ENCODE results near the gene FKTN. TPM values are rescaled to one million over a fixed set of nuclear protein-coding genes. Genes with fewer than 3 reads are reported as not detected.

FKTN gene
- total RNA-seq, 1 donor from 2014 or later: 16.4 TPM

DNA sequence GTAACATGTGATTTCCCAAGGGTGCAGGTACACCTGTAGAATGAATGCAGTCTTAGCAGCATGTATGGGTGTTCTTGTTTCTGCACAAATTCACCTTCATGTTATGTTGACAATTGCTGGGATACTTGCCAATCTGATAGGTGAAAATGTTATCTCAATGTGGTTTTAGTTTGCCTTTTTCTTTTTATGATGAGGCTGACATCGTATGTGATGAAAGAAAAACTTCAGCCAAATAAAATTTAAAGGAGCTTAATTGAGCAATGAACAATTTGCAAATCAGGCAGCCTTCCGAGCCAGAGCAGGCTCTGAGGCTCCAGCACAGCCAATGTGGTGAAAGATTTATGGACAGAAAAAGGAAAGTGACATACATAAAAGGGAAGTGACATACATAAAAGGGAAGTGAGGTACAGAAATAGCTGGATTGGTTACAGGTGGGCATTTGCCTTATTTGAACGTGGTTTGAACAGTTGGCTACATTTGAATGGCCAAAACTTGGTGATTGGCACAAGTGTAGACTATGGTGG, 114.8 kb downstream of the FKTN start:
- no peak overlapping the region for H3K4me3 Mint-ChIP-seq (ENCODE audit: unreplicated experiment)
- H3K4me1 Mint-ChIP-seq (ENCODE audit: unreplicated experiment): peaks cover 7% of the 10 kb centered on the region
- H3K36me3 Mint-ChIP-seq (ENCODE audit: low read depth, unreplicated experiment): no peaks in the 10 kb centered on the region
- no peak for DNase-seq (ENCODE audit: low spot score)
- no peaks in the 10 kb centered on the region for H3K27me3 Mint-ChIP-seq (ENCODE audit: unreplicated experiment)
- TF ChIP-seq, protein P1, sequence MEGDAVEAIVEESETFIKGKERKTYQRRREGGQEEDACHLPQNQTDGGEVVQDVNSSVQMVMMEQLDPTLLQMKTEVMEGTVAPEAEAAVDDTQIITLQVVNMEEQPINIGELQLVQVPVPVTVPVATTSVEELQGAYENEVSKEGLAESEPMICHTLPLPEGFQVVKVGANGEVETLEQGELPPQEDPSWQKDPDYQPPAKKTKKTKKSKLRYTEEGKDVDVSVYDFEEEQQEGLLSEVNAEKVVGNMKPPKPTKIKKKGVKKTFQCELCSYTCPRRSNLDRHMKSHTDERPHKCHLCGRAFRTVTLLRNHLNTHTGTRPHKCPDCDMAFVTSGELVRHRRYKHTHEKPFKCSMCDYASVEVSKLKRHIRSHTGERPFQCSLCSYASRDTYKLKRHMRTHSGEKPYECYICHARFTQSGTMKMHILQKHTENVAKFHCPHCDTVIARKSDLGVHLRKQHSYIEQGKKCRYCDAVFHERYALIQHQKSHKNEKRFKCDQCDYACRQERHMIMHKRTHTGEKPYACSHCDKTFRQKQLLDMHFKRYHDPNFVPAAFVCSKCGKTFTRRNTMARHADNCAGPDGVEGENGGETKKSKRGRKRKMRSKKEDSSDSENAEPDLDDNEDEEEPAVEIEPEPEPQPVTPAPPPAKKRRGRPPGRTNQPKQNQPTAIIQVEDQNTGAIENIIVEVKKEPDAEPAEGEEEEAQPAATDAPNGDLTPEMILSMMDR (IDR thresholded peaks at IDR 0.05; ENCODE audit: unreplicated experiment): no peak
- no peaks in the 10 kb centered on the region for H3K9me3 Mint-ChIP-seq (ENCODE audit: unreplicated experiment)
- H3K27ac Mint-ChIP-seq (ENCODE audit: unreplicated experiment): no peak overlapping the region

DNA sequence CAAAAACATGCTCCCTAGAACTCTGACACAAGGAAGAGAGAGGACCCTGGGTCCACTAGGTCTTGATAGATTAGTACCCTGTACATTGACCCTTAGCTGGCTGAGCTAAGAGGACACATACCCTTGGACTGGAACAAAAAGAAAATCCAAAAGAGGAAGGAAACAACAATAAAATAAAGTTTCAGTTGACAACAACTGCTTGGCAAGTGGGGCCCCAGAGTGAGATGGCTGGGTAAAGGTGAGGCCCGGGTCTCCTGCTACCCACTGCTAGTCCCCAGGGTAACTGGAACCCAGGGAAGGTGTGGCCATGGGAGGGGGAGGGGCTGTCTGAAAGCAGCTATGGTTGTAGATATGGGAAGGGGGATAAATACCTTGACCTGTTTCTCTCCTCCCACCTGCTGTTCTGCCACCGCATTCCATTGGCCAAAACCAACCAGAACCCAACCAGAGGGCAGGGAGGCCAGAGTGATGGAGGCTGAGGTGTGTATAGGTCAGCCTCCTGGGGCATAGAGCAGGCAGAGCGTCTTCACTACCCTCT, 116.0 kb downstream of the FKTN start:
- DNase-seq (ENCODE audit: low spot score): no peak
- peaks cover 7% of the 10 kb centered on the region for H3K4me1 Mint-ChIP-seq (ENCODE audit: unreplicated experiment)
- H3K4me3 Mint-ChIP-seq (ENCODE audit: unreplicated experiment): no peak overlapping the region
- no peaks in the 10 kb centered on the region for H3K36me3 Mint-ChIP-seq (ENCODE audit: low read depth, unreplicated experiment)
- H3K9me3 Mint-ChIP-seq (ENCODE audit: unreplicated experiment): no peaks in the 10 kb centered on the region
- TF ChIP-seq, protein P1 (IDR thresholded peaks at IDR 0.05; ENCODE audit: unreplicated experiment): no peak
- H3K27ac Mint-ChIP-seq (ENCODE audit: unreplicated experiment): no peak overlapping the region
- H3K27me3 Mint-ChIP-seq (ENCODE audit: unreplicated experiment): no peaks in the 10 kb centered on the region

DNA sequence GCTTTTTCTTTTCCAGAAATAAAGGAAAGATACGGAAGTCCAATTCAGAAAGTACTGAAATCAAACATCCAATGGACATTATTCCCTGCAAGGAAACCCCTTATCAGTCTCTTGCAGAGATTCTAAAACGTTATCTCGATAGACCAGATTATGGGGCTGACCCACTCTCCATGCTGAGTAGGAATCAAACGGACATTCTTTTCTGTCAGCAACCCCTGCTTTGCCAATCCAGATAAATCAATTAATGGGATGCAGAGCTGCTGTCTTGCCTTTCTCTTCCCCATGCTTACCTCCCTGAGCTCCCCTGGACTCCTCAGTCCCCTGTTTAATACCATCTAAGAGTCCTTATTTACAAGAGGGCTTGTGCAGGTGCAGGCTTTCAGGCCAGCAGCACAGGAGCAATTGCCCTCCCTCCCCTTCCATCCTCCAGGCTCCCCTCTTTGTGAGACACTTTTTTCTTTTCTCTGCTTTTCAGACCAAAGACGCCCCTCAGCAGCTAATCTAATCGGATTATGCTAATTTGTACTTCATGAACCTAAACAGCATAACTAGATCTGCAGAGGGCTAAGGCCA, 118.5 kb downstream of the FKTN start:
- H3K4me3 Mint-ChIP-seq (ENCODE audit: unreplicated experiment): no peak overlapping the region
- no peaks in the 10 kb centered on the region for H3K9me3 Mint-ChIP-seq (ENCODE audit: unreplicated experiment)
- no peak overlapping the region for H3K27ac Mint-ChIP-seq (ENCODE audit: unreplicated experiment)
- peaks cover 5% of the 10 kb centered on the region for H3K4me1 Mint-ChIP-seq (ENCODE audit: unreplicated experiment)
- TF ChIP-seq, protein P1 (IDR thresholded peaks at IDR 0.05; ENCODE audit: unreplicated experiment): no peak
- DNase-seq (ENCODE audit: low spot score): no peak
- no peaks in the 10 kb centered on the region for H3K36me3 Mint-ChIP-seq (ENCODE audit: low read depth, unreplicated experiment)
- no peaks in the 10 kb centered on the region for H3K27me3 Mint-ChIP-seq (ENCODE audit: unreplicated experiment)

DNA sequence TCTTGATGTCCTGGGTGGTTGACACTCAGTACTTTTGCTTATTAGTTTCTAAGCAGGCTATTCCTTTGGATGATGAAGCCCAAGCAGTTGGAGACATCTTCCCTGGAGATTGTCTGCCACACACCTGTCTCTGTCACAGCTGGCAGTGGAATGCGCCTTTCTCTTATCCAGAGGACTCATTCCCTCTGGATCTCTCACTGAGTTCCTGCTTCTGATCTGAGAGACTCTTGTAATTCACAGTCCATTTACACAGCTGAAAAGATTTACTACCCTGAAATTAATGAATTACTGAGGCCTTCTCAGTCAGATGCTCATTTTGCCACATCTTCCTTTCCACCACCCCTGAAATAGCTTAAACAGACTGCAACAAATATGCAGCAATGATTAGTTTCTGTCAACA, 120.2 kb downstream of the FKTN start:
- H3K4me3 Mint-ChIP-seq (ENCODE audit: unreplicated experiment): no peak overlapping the region
- no peak overlapping the region for H3K27ac Mint-ChIP-seq (ENCODE audit: unreplicated experiment)
- H3K36me3 Mint-ChIP-seq (ENCODE audit: low read depth, unreplicated experiment): no peaks in the 10 kb centered on the region
- no peak for DNase-seq (ENCODE audit: low spot score)
- no peaks in the 10 kb centered on the region for H3K9me3 Mint-ChIP-seq (ENCODE audit: unreplicated experiment)
- peaks cover 5% of the 10 kb centered on the region for H3K4me1 Mint-ChIP-seq (ENCODE audit: unreplicated experiment)
- TF ChIP-seq, protein P1 (IDR thresholded peaks at IDR 0.05; ENCODE audit: unreplicated experiment): no peak
- no peaks in the 10 kb centered on the region for H3K27me3 Mint-ChIP-seq (ENCODE audit: unreplicated experiment)

DNA sequence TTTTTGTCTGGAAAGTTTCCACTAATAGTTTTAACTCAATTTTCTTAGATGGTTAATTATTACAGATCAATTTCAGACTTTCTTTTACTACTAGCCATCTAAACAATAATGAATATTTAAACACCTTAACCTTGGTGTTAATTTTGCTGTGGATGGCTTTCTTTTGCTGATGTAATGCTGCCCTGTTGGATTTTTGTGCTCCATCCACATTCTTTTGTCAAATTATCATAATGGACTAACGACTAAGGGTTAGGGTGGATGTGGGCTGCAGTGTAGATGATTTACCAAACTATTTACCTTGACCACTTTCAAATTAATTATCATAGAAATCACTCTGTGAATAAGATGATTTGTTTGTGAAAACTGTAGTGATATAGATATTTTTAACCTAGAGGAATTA, 120.8 kb downstream of the FKTN start:
- Mint-ChIP-seq H3K9me3 (ENCODE audit: unreplicated experiment) (no peaks in the 10 kb centered on the region), H3K27ac (ENCODE audit: unreplicated experiment) (no peak overlapping the region), H3K36me3 (ENCODE audit: low read depth, unreplicated experiment) (no peaks in the 10 kb centered on the region), H3K4me1 (ENCODE audit: unreplicated experiment) (peaks cover 5% of the 10 kb centered on the region), H3K27me3 (ENCODE audit: unreplicated experiment) (no peaks in the 10 kb centered on the region), H3K4me3 (ENCODE audit: unreplicated experiment) (no peak overlapping the region)
- TF ChIP-seq, protein P1 (IDR thresholded peaks at IDR 0.05; ENCODE audit: unreplicated experiment): no peak
- no peak for DNase-seq (ENCODE audit: low spot score)

Measured in endothelial cell (in vitro differentiated cells).